Prostate gland (tissue), 2 donors: Measurements from ENCODE around the gene GABRG3.

ENCODE experiments used
- POLR2AphosphoS5 ChIP-seq: sonication (generic); formaldehyde crosslinking; IDR thresholded peaks from one replicate; pipeline ENCODE4 v1.6.1; 2017; ENCODE audit warnings: antibody characterized with exemption
- TF ChIP-seq, protein P1 (sequence below), 4 experiments: fragments of 200-600 bp in 2 of 4; fragments of 450-650 bp in 2 of 4; sonication (generic) in 2 of 4; IDR thresholded peaks; 1 replicate in 3 of 4; 2 replicates in 1 of 4; pipeline ENCODE4 v1.5.1; 2016 to 2019; ENCODE audit warnings: antibody characterized with exemption in 4 of 4, mild to moderate bottlenecking in 2 of 4, moderate library complexity in 2 of 4

GRCh38 chr15:27429577-27429976, 458.6 kb downstream of the GABRG3 start:
- no peak for TF ChIP-seq POLR2AphosphoS5
- TF ChIP-seq, protein P1, sequence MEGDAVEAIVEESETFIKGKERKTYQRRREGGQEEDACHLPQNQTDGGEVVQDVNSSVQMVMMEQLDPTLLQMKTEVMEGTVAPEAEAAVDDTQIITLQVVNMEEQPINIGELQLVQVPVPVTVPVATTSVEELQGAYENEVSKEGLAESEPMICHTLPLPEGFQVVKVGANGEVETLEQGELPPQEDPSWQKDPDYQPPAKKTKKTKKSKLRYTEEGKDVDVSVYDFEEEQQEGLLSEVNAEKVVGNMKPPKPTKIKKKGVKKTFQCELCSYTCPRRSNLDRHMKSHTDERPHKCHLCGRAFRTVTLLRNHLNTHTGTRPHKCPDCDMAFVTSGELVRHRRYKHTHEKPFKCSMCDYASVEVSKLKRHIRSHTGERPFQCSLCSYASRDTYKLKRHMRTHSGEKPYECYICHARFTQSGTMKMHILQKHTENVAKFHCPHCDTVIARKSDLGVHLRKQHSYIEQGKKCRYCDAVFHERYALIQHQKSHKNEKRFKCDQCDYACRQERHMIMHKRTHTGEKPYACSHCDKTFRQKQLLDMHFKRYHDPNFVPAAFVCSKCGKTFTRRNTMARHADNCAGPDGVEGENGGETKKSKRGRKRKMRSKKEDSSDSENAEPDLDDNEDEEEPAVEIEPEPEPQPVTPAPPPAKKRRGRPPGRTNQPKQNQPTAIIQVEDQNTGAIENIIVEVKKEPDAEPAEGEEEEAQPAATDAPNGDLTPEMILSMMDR (IDR thresholded peaks at IDR 0.05), result no peak
